ENCODE results near the gene LYRM7.

The LYRM7 gene

GRCh38 chr5:131209506-131210150, 38.9 kb downstream of the LYRM7 start:
- no peaks in the 10 kb centered on the region for H3K27me3 ChIP-seq
- DNase-seq = no peak
- H3K4me1 ChIP-seq = no peaks in the 10 kb centered on the region
- no peak for TF ChIP-seq CTCF (IDR thresholded peaks at IDR 0.05; ENCODE audit: low read depth, low read length)
- H3K9me3 ChIP-seq = no peaks in the 10 kb centered on the region
- H3K36me3 ChIP-seq = no peaks in the 10 kb centered on the region
- no peak overlapping the region for H3K4me3 ChIP-seq (ENCODE audit: low read depth, low read length)

GRCh38 chr5:131210151-131210510, 39.4 kb downstream of the LYRM7 start:
- TF ChIP-seq CTCF (IDR thresholded peaks at IDR 0.05; ENCODE audit: low read depth, low read length) = no peak

GRCh38 chr5:131211669-131212068, 40.9 kb downstream of the LYRM7 start:
- Histone ChIP-seq H3K4me1 (no peaks in the 10 kb centered on the region), H3K4me3 (ENCODE audit: low read depth, low read length) (no peak overlapping the region)
- TF ChIP-seq CTCF (IDR thresholded peaks at IDR 0.05; ENCODE audit: low read depth, low read length) = no peak

More at GRCh38 chr5:131210151-131210510, 39.4 kb downstream of the LYRM7 start:
- H3K36me3 ChIP-seq = no peaks in the 10 kb centered on the region
- no peaks in the 10 kb centered on the region for H3K4me1 ChIP-seq
- no peak overlapping the region for H3K4me3 ChIP-seq (ENCODE audit: low read depth, low read length)
- no peaks in the 10 kb centered on the region for H3K27me3 ChIP-seq
- no peak for DNase-seq
- H3K9me3 ChIP-seq = no peaks in the 10 kb centered on the region

GRCh38 chr5:131212471-131213021, 41.8 kb downstream of the LYRM7 start:
- no peaks in the 10 kb centered on the region for H3K36me3 ChIP-seq
- H3K4me3 ChIP-seq (ENCODE audit: low read depth, low read length) = no peak overlapping the region
- H3K4me1 ChIP-seq = no peaks in the 10 kb centered on the region
- TF ChIP-seq CTCF (IDR thresholded peaks at IDR 0.05; ENCODE audit: low read depth, low read length) = no peak
- H3K9me3 ChIP-seq = no peaks in the 10 kb centered on the region
- DNase-seq = no peak
- no peaks in the 10 kb centered on the region for H3K27me3 ChIP-seq

More at GRCh38 chr5:131211669-131212068, 40.9 kb downstream of the LYRM7 start:
- no peaks in the 10 kb centered on the region for H3K9me3 ChIP-seq
- H3K36me3 ChIP-seq = no peaks in the 10 kb centered on the region
- no peak for DNase-seq
- no peaks in the 10 kb centered on the region for H3K27me3 ChIP-seq

- H3K9me3 ChIP-seq = no peaks in the 10 kb centered on the region
- TF ChIP-seq CTCF (IDR thresholded peaks at IDR 0.05; ENCODE audit: low read depth, low read length) = no peak
- no peaks in the 10 kb centered on the region for H3K27me3 ChIP-seq
- H3K36me3 ChIP-seq = no peaks in the 10 kb centered on the region
- no peak for DNase-seq
- H3K4me1 ChIP-seq = no peaks in the 10 kb centered on the region
- H3K4me3 ChIP-seq (ENCODE audit: low read depth, low read length) = no peak overlapping the region
These were observed 44.0 kb downstream of the LYRM7 start for GRCh38 chr5:131214609-131215227.

- TF ChIP-seq CTCF (IDR thresholded peaks at IDR 0.05; ENCODE audit: low read depth, low read length) = no peak
- Histone ChIP-seq H3K27me3 (no peaks in the 10 kb centered on the region), H3K36me3 (no peaks in the 10 kb centered on the region), H3K4me3 (ENCODE audit: low read depth, low read length) (no peak overlapping the region), H3K9me3 (no peaks in the 10 kb centered on the region), H3K4me1 (no peaks in the 10 kb centered on the region)
- DNase-seq = no peak
These were observed 47.0 kb downstream of the LYRM7 start for GRCh38 chr5:131217791-131218190.

Data from BE2C (cell line).